Ishikawa (cell line): ENCODE results near the gene DLL1.

Source experiments
- CEBPB ChIP-seq: IDR thresholded peaks from 2 replicates; pipeline ENCODE4 v1.6.1; 2012
- CREB1 ChIP-seq: IDR thresholded peaks from 2 replicates; pipeline ENCODE4 v1.6.1; 2012; ENCODE audit warnings: low read depth
- EGR1 ChIP-seq: IDR thresholded peaks from 2 replicates; pipeline ENCODE4 v1.6.1; 2012
- EP300 ChIP-seq: IDR thresholded peaks from 2 replicates; pipeline ENCODE4 v1.6.1; 2012; ENCODE audit warnings: borderline replicate concordance
- FOXM1 ChIP-seq: IDR thresholded peaks from 2 replicates; pipeline ENCODE4 v1.6.1; 2012; ENCODE audit warnings: low read depth, borderline replicate concordance
- NFIC ChIP-seq: IDR thresholded peaks from 2 replicates; pipeline ENCODE4 v1.6.1; 2012
- RAD21 ChIP-seq: IDR thresholded peaks from 2 replicates; pipeline ENCODE4 v1.6.1; 2012; ENCODE audit warnings: low read depth
- TAF1 ChIP-seq: IDR thresholded peaks from 2 replicates; pipeline ENCODE4 v1.6.1; 2012; ENCODE audit warnings: low read depth, mild to moderate bottlenecking
- TCF12 ChIP-seq: IDR thresholded peaks from 2 replicates; pipeline ENCODE4 v1.6.1; 2012; ENCODE audit warnings: low read depth
- TEAD4 ChIP-seq: IDR thresholded peaks from 2 replicates; pipeline ENCODE4 v1.6.1; 2012
- YY1 ChIP-seq: IDR thresholded peaks from 2 replicates; pipeline ENCODE4 v1.6.1; 2012; ENCODE audit warnings: low read depth
- ZBTB7A ChIP-seq: IDR thresholded peaks from 2 replicates; pipeline ENCODE4 v1.6.1; 2012; ENCODE audit warnings: low read depth
- TF ChIP-seq, protein P1 (sequence below): IDR thresholded peaks from 2 replicates; pipeline ENCODE4 v1.6.1; 2012; ENCODE audit warnings: low read depth, mild to moderate bottlenecking
- TF ChIP-seq, protein P2 (sequence below): IDR thresholded peaks from 2 replicates; pipeline ENCODE4 v1.6.1; 2012
- TF ChIP-seq, protein P3 (sequence below): IDR thresholded peaks from 2 replicates; pipeline ENCODE4 v1.6.1; 2012

The DLL1 gene

DNA sequence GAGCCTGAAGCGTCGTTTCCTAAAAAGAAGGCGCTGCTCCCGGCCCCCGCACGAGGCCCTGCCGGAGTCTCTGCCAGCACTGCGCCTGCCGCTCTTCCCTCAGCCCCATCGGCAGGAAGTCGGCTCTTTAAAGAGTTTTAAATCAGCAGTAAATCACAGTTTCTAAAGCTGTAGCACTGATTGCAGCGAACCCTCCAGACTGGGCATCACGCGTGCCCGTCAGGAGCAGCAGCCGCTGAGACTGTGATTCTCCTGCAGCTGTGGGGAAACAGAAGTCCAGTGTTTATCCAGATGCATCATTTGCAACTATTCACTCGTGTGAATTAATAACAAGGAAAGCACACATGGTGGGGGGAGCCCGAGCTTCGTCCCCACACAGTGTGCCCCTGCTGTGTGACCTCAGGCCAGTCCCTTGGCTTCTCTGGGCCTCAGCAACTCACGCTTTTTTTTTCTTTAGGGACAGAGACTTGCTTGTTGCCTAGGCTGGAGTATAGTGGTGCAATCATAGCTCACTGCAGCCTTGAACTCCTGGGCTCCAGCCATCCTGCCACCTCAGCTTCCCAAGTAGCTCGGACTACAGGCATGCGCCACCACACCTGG, 28.3 kb downstream of the DLL1 start:
- TF ChIP-seq, protein P1, sequence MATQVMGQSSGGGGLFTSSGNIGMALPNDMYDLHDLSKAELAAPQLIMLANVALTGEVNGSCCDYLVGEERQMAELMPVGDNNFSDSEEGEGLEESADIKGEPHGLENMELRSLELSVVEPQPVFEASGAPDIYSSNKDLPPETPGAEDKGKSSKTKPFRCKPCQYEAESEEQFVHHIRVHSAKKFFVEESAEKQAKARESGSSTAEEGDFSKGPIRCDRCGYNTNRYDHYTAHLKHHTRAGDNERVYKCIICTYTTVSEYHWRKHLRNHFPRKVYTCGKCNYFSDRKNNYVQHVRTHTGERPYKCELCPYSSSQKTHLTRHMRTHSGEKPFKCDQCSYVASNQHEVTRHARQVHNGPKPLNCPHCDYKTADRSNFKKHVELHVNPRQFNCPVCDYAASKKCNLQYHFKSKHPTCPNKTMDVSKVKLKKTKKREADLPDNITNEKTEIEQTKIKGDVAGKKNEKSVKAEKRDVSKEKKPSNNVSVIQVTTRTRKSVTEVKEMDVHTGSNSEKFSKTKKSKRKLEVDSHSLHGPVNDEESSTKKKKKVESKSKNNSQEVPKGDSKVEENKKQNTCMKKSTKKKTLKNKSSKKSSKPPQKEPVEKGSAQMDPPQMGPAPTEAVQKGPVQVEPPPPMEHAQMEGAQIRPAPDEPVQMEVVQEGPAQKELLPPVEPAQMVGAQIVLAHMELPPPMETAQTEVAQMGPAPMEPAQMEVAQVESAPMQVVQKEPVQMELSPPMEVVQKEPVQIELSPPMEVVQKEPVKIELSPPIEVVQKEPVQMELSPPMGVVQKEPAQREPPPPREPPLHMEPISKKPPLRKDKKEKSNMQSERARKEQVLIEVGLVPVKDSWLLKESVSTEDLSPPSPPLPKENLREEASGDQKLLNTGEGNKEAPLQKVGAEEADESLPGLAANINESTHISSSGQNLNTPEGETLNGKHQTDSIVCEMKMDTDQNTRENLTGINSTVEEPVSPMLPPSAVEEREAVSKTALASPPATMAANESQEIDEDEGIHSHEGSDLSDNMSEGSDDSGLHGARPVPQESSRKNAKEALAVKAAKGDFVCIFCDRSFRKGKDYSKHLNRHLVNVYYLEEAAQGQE = no peak
- TF ChIP-seq, protein P2, sequence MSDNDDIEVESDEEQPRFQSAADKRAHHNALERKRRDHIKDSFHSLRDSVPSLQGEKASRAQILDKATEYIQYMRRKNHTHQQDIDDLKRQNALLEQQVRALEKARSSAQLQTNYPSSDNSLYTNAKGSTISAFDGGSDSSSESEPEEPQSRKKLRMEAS = no peak
- no peak for TF ChIP-seq TEAD4
- no peak for TF ChIP-seq TCF12

DNA sequence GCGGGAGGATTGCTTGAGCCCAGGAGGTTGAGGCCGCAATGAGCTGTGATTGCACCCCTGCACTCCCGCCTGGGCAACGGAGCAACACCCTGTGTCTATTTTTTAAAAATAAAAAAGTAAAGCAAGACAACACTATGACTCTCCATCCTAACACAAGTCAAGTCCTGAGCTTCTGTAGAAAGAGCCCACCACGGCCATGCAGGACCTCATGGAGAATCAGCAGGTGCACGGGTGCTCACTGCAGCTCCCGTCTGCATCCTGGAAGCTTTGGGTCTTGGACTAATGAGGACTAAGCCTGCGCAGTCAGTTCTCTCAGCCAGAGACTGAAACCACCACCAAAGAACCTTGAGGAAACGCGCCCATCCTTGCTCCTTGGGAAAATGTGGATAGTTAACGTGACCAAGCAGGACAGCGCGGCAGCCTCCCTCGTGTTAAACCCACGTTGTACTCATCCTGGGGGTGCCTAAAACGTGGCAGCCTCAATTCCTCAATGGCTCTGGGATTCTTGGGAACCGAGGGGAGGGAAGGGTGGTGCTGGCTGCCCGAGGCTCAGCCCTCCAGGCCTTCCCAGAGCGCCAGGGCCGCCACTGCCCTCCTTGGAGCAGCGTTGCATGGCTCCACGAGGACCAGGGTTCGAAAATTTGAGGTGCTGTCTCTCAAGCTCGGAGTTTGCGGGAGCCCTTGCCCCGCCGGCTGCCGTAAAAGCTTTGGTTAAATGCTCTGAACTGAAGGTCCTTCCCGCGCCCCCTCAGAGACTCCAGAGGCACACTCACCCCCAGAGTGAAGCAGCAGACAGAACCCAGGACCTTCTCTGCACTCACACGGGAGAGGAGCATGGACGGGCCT, 29.0 kb downstream of the DLL1 start:
- TF ChIP-seq EGR1 (no peak), TEAD4 (no peak), TAF1 (no peak), NFIC (no peak), EP300 (no peak), YY1 (no peak), ZBTB7A (no peak), RAD21 (no peak), CREB1 (no peak), FOXM1 (no peak), CEBPB (no peak), TCF12 (no peak)
- TF ChIP-seq, protein P1 = no peak
- TF ChIP-seq, protein P3, sequence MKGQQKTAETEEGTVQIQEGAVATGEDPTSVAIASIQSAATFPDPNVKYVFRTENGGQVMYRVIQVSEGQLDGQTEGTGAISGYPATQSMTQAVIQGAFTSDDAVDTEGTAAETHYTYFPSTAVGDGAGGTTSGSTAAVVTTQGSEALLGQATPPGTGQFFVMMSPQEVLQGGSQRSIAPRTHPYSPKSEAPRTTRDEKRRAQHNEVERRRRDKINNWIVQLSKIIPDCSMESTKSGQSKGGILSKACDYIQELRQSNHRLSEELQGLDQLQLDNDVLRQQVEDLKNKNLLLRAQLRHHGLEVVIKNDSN = no peak
- TF ChIP-seq, protein P2 = no peak

DNA sequence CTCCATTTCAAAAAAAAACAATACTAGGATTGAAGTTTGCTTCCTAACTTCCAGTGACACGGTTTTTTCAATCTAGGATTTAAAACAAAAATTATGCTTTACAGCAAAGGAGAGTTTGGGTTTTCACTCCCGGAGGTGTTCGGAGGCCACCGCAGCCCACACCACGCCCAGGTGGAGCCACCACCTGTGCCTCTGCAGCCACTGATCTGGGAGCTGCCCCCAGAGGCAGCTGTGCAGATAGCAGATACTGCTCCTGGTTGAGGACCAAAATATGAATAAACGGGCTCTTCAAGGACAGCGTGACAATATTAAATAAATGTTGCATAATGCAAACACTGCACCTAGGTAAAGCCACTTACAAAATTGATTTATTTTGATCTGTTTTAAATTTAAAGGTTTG, 30.2 kb downstream of the DLL1 start:
- TF ChIP-seq YY1 (no peak), EGR1 (no peak)

DNA sequence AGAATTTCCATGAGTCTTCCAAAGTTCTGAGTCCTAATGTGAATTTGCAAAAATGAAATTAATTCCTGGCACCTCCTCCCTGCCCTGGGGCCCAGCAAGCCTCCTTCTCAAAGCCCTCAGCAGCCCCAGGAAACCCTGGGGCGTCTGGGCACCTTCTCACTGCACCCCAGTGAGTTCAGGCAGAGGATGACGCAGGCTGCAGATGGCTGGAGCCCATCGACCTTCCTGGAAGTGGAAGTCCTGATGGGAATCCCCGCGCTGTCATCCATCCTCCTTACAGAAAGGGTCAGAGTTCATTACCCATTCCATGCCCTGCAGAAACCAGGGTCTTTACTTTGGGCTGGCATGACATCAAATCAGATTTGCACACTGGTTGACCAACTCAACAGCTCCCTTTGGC, 31.6 kb downstream of the DLL1 start:
- TF ChIP-seq CEBPB (no peak), YY1 (no peak), EP300 (no peak), RAD21 (no peak), TAF1 (no peak), NFIC (no peak), EGR1 (no peak), TCF12 (no peak), CREB1 (no peak), TEAD4 (no peak), ZBTB7A (no peak), FOXM1 (no peak)
- TF ChIP-seq, protein P2 = no peak
- TF ChIP-seq, protein P1 = no peak
- TF ChIP-seq, protein P3 = no peak
